Left forelimb (tissue), 1 donor: ENCODE measurements around the gene FOLR3.
"Not testable (repeated sequence)": the region's sequence is repeated elsewhere in the genome, so short reads cannot be mapped to it uniquely, and the experiment has no call there.

Experiments
- DNase-seq: peaks from one replicate; pipeline ENCODE4 v3.0.0-alpha.2; 2018; ENCODE audit warnings: low spot score

Gene FOLR3

GRCh38 chr11:72135473-72135872 is at the start of gene FOLR3:
Gene FOLR3, plus strand, starts transcription at chr11:72135725. Its CDS starts 228 bp downstream, at chr11:72135953.
- not testable (repeated sequence) for DNase-seq

DNA sequence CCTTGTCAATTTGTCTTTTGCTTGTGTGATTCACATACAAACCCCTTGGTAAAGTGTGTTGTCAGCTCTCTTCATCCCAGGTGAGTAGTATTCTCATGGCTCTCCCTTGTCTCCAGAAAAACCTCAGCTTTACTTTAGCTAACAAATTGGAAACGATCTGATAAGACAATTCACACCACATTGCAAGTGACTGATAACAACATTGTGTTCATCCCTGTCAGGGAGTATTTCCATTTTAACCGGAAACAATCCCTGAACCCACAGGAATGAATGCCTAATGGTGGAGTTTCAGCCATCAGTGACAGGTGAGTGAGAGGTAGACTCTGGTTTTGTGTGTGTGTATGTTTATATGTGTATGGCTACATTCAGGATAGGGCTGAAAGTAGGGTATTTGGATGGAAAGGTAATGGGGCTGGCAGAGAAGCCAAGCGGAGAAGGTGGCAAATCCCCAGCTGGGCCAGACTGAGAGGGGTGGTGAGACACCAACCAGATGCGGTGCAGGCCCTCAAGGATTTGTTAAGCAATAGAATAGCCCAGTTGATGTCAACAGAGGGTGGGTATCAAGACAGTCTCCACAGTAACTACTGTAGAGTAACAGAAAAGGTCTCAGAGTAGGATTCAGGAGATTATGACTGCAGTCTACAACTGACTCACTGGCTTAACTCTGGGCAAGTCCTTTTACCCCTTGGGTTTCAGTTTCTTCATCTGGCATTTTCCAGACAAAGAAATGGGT is 47.3 kb upstream of the FOLR3 start:
- no peak for DNase-seq

DNA sequence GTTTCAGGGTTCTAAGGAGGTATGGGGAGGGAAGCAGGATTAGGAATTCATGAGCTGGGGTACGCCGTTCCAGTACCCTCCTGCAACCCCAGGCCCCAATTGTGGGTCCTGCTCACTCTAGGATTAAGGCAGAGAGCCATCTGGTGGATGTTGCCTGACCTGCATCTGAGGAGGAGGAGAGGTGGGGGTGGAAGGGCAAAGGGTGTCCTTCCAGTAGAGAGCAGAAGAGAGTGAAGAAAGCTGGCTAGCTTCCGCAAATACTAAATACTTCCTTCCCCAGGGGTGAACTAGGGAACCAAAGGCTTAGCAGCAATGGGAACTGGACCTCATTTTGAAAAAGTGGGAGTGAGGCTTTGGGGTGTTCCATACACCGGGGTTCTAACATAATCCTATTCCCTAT is 44.2 kb upstream of the FOLR3 start:
- no peak for DNase-seq

- no peak for DNase-seq
Observed at GRCh38 chr11:72098741-72099140, 36.8 kb upstream of the FOLR3 start.

GRCh38 chr11:72100009-72100408 is 35.5 kb upstream of the FOLR3 start:
- no peak for DNase-seq

DNA sequence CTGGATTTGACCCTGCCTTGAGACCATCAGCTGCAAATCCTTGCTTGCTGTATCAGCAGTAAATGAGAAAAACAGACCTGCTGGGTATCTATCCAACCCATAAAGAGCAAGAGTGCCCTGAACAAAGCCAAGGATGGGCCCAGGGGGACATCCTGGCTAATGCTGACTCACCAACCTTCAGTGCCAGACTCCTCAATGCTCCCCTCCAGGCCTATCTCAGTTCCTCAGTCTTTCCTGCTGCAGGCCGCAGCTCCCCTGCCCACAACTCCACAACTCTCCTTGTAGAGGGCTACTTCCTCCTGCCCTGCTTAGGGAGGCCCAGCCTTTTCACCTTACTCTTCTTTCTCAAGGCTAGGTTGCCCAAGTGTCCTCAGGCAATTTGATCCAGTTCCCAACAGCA is 35.1 kb upstream of the FOLR3 start:
- DNase-seq: no peak

DNA sequence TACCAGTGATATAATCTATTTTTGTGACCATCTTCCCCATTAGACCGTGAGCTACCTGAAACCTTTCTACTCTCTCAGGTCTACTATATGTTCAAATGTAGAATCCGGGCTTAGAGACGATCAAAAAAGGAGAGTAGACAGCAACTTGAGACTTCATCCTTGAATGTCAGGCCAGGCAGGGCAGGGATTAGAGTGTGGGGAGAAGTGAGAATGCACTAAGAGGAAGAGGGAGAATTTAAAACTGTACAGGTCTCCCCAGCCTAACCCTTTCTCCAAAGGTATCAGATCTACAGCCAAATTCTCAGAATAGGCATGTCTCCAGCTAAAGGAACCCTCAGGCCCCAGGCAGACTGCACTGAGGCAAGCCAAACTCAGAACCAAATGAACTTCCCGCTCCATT is 33.4 kb upstream of the FOLR3 start:
- peak; percentile 14 for DNase-seq

- DNase-seq: no peak
Observed at GRCh38 chr11:72102631-72102945, 32.9 kb upstream of the FOLR3 start.

DNA sequence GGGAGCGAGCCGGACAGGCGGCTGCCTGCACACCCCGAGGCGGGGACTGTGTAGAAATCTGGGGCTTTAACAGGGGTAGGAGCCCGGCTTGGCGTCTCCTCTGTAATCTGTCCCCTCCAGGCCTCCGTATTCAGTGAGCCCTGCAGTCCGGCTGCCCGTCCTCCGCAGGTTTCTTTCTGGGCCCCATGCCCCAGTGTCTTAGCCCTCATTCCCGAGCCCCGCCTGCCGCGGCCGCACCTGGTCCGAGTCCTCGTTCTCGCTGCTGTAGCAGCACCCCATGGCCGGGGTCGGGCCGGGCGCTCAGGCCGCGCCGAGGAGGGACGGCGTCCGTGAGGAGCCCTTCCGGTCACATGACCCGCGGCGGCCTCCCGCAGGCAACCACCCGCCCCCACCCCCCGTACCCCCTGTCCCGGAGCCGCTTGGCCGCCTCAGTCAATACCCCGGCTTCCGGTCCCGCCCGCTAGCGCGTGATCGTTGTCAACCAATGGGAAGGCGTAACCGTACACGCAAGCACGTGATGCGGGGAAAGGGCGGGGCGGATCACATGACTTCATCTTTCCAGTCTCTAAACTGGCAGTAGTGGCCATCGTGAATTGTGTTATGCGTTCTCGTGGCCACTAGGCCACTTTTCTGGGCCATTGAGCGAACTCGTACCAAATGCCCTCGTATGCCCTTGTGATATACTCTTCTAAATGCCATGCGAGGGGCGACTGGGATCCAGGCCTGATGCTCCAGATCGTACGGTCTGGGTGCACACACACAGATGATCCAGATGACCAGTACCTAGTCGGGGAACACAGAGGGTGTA is 32.4 kb upstream of the FOLR3 start, which contains the start of gene LAMTOR1:
LAMTOR1 (minus strand) TSS at position 352 of the 808 bp plus-strand sequence; CDS start at position 279, 73 bp downstream.
- peak; percentile 99 for DNase-seq

DNA sequence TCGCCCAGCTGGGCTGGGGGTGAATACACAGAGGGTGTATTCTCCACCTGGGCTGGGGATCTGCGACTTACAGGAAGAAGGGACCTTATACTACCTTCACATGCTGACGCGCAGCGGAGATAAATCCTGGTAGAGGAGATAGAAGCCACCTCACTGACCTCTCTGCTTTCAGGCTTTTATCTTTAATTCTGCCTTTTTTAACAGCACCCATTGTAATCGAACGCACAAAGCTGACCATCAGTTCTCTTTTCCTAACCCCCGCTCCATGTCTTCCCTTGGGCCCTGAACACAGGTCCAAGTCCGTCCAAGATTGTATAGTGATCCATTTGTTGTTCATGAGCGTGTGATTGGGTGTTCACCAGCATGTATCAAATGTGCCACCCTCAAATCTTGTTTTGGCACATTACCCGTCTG is 31.8 kb upstream of the FOLR3 start:
- DNase-seq: no peak

GRCh38 chr11:72105888-72106287 is 29.6 kb upstream of the FOLR3 start, which contains the start of gene TOMT:
Gene TOMT, plus strand, starts transcription at chr11:72105924. Its CDS starts 28 bp downstream, at chr11:72105952.
- peak; percentile 31 for DNase-seq

- DNase-seq: no peak
Observed at GRCh38 chr11:72111300-72112142, 24.0 kb upstream of the FOLR3 start.

GRCh38 chr11:72112143-72112977 is 23.2 kb upstream of the FOLR3 start, which contains the start of gene ANAPC15:
Gene ANAPC15, minus strand, starts transcription at chr11:72112695. Its CDS starts 1,419 bp downstream, at chr11:72111276.
- DNase-seq: peak; percentile 97

GRCh38 chr11:72112978-72113808 is 22.3 kb upstream of the FOLR3 start:
- DNase-seq: no peak

DNA sequence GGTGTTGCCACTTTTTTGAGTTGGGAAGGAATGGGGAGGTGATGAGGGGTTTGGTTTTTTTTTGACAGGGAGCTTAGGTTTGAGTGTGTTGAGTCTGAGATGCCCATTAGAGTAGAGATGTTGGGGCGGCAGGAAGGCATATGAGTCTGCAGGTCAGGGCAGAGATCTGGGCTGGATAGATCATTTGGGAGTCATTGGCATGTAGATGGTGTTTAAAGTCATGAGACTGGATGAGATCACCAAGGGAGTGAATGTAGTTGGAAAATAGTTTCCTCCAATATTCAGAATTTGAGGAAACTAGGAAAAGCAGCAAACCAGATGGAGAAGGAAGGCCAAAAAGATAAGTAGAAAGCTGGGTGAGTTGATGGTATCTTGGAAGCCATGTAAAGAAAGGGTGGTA is 21.0 kb upstream of the FOLR3 start:
- peak; percentile 9 for DNase-seq

GRCh38 chr11:72116019-72116755 is 19.3 kb upstream of the FOLR3 start:
- DNase-seq: no peak

GRCh38 chr11:72119198-72119597 is 16.3 kb upstream of the FOLR3 start:
- DNase-seq: peak; percentile 4

GRCh38 chr11:72120930-72121329 is 14.6 kb upstream of the FOLR3 start:
- DNase-seq: no peak

DNA sequence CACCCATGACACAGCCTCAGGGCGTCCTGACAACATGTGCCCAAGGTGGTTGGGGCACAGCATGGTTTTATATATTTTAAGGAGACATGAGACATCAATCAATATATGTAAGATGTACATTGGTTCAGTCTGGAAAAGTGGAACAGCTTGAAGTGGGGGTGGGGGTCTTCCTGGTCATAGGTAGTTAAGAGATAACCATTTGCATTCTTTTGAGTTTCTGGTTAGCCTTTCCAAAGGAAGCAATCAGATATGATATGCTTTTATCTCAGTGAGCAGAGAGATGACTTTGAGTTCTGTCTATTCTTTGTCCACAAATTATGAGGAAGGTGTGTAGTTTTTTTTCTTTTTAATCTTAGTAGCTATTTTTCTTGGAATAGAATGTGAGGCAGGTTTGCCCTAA is 12.9 kb upstream of the FOLR3 start:
- no peak for DNase-seq
